HCT116 (cell line): ENCODE measurements around the gene CENPS. TPM values are rescaled to one million over a fixed set of nuclear protein-coding genes. Genes with fewer than 3 reads are reported as not detected.

Experiments
- ATAC-seq: fragments of 200-7000 bp; cut with Tn5 transposase; 2 replicates; pipeline ENCODE4 v1.9.1; 2020; ENCODE audit warnings: mild to moderate bottlenecking, moderate library complexity
- BruUV-seq: library from RNA; stranded (reverse); fragments of 400-500 nt; replicated peaks from 2 replicates; lab custom pipeline; 2021; lab: Mats Ljungman, UMichigan
- CTCF ChIA-PET: fragments of 300-600 bp; sonication (Branson Sonifier 250); formaldehyde crosslinking; loops from one replicate; lab custom pipeline; 2021; ENCODE audit warnings: antibody characterized with exemption; lab: Charles Lee
- POLR2A ChIA-PET: fragments of 300-600, 350-600 bp; sonication (Branson Sonifier 250); formaldehyde crosslinking; loops from one replicate; lab custom pipeline; 2021; ENCODE audit warnings: antibody characterized with exemption; lab: Charles Lee
- RAD21 ChIA-PET, 2 experiments: fragments of 300-600 bp; sonication (Branson Sonifier 250); formaldehyde crosslinking; loops; one replicate each; lab custom pipeline; 2023; ENCODE audit warnings: low total read pairs in 2 of 2; ENCODE audit not compliant: uncharacterized antibody in 2 of 2, unreplicated experiment in 2 of 2, low non-redundant PET in 1 of 2; lab: Charles Lee
- DNase-seq: peaks from one replicate; pipeline ENCODE4 v3.0.0-alpha.2; 2010; ENCODE audit warnings: low read depth, low spot score
- H2AFZ ChIP-seq: fragments of 200-600 bp; shearing (Covaris generic), sonication (generic); 2 replicates; pipeline ENCODE4 v1.6.1; 2017; ENCODE audit warnings: low read depth, mixed run types, mixed read lengths, antibody characterized with exemption, low read length; ENCODE audit not compliant: poor library complexity, severe bottlenecking
- H3K27ac ChIP-seq: 2 replicates; pipeline ENCODE4 v1.5.1; 2012; ENCODE audit warnings: low read depth, low read length
- H3K27me3 ChIP-seq: fragments of 200-600 bp; sonication (generic); 2 replicates; pipeline ENCODE4 v1.6.1; 2016; ENCODE audit warnings: mixed run types, low read length, mixed read lengths; ENCODE audit not compliant: insufficient read depth
- H3K36me3 ChIP-seq, 2 experiments: fragments of 200-500 bp in 1 of 2; fragments of 200-600 bp in 1 of 2; sonication (Bioruptor generic) in 1 of 2; sonication (generic) in 1 of 2; 2 replicates each; pipeline versions ENCODE4 v1.5.1 to v1.6.1; 2014 to 2016; ENCODE audit warnings: low read length in 2 of 2, inconsistent platforms in 1 of 2, mixed read lengths in 1 of 2, mixed run types in 1 of 2; ENCODE audit not compliant: insufficient read depth in 2 of 2, control insufficient read depth in 1 of 2
- H3K4me1 ChIP-seq, 2 experiments: fragments of 200-600 bp in 1 of 2; sonication (generic) in 1 of 2; 2 replicates each; pipeline versions ENCODE4 v1.5.1 to v1.6.1; 2012 to 2017; ENCODE audit warnings: low read length in 2 of 2, inconsistent platforms in 1 of 2, mild to moderate bottlenecking in 1 of 2, mixed read lengths in 1 of 2, mixed run types in 1 of 2, moderate library complexity in 1 of 2; ENCODE audit not compliant: insufficient read depth in 2 of 2, control insufficient read depth in 1 of 2
- H3K4me2 ChIP-seq: fragments of 200-600 bp; sonication (generic); 2 replicates; pipeline ENCODE4 v1.6.1; 2017; ENCODE audit warnings: mixed run types, low read length, mixed read lengths
- H3K4me3 ChIP-seq, 2 experiments: fragments of 200-600 bp in 1 of 2; sonication (generic) in 1 of 2; replicated peaks in 1 of 2; 2 replicates each; pipeline ENCODE4 v1.5.1; 2011 to 2016; ENCODE audit warnings: low read length in 2 of 2, control low read depth in 1 of 2, low read depth in 1 of 2, mild to moderate bottlenecking in 1 of 2, mixed read lengths in 1 of 2, mixed run types in 1 of 2
- H3K79me2 ChIP-seq: fragments of 200-600 bp; sonication (generic); 2 replicates; pipeline ENCODE4 v1.6.1; 2017; ENCODE audit warnings: mild to moderate bottlenecking, mixed run types, low read length, moderate library complexity, mixed read lengths; ENCODE audit not compliant: insufficient read depth
- H3K9ac ChIP-seq: fragments of 200-600 bp; sonication (generic); 2 replicates; pipeline ENCODE4 v1.6.1; 2016; ENCODE audit warnings: low read length, mixed read lengths
- H3K9me2 ChIP-seq: fragments of 200-600 bp; sonication (generic), shearing (Covaris generic); 2 replicates; pipeline ENCODE4 v1.6.1; 2017; ENCODE audit warnings: mixed run types, mild to moderate bottlenecking, moderate library complexity; ENCODE audit not compliant: insufficient read depth
- H3K9me3 ChIP-seq, 2 experiments: fragments of 200-500 bp in 1 of 2; fragments of 200-600 bp in 1 of 2; sonication (Bioruptor generic) in 1 of 2; sonication (generic) in 1 of 2; 2 replicates each; pipeline ENCODE4 v1.6.1; 2014 to 2017; ENCODE audit warnings: low read length in 2 of 2, mixed read lengths in 2 of 2, inconsistent platforms in 1 of 2, low read depth in 1 of 2, mild to moderate bottlenecking in 1 of 2, mixed run types in 1 of 2, moderate library complexity in 1 of 2; ENCODE audit not compliant: control insufficient read depth in 1 of 2, insufficient read depth in 1 of 2
- H4K20me1 ChIP-seq: fragments of 200-600 bp; sonication (generic), shearing (Covaris generic); 2 replicates; pipeline ENCODE4 v1.6.1; 2017; ENCODE audit warnings: mixed run types, mild to moderate bottlenecking, moderate library complexity; ENCODE audit not compliant: insufficient read depth
- CBX3 ChIP-seq: IDR thresholded peaks from 2 replicates; pipeline ENCODE4 v1.6.1; 2012; ENCODE audit warnings: low read depth
- CEBPB ChIP-seq: IDR thresholded peaks from 2 replicates; pipeline ENCODE4 v1.6.1; 2012; ENCODE audit warnings: low read depth
- EGR1 ChIP-seq: IDR thresholded peaks from 2 replicates; pipeline ENCODE4 v1.6.1; 2012; ENCODE audit warnings: low read depth
- ELF1 ChIP-seq: IDR thresholded peaks from 2 replicates; pipeline ENCODE4 v1.6.1; 2012; ENCODE audit warnings: low read depth, borderline replicate concordance
- EZH2 ChIP-seq: fragments of 200-600 bp; sonication (generic); IDR thresholded peaks from 2 replicates; pipeline ENCODE4 v1.6.1; 2017; ENCODE audit warnings: antibody characterized with exemption, mixed run types
- EZH2phosphoT487 ChIP-seq: fragments of 200-600 bp; IDR thresholded peaks from 2 replicates; pipeline ENCODE4 v1.6.1; 2018; ENCODE audit warnings: antibody characterized with exemption, borderline replicate concordance
- FOSL1 ChIP-seq: IDR thresholded peaks from 2 replicates; pipeline ENCODE4 v1.6.1; 2012; ENCODE audit warnings: low read depth
- JUND ChIP-seq: IDR thresholded peaks from 2 replicates; pipeline ENCODE4 v1.6.1; 2012
- MAX ChIP-seq: IDR thresholded peaks from 2 replicates; pipeline ENCODE4 v1.6.1; 2012
- POLR2A ChIP-seq: IDR thresholded peaks from 2 replicates; pipeline ENCODE4 v1.7.0; 2011; ENCODE audit warnings: borderline replicate concordance; ENCODE audit not compliant: insufficient read depth, insufficient read length; ENCODE audit errors: extremely low read depth
- RAD21 ChIP-seq: IDR thresholded peaks from 2 replicates; pipeline ENCODE4 v1.6.1; 2012; ENCODE audit warnings: low read depth, mild to moderate bottlenecking
- SP1 ChIP-seq: IDR thresholded peaks from 2 replicates; pipeline ENCODE4 v1.6.1; 2012; ENCODE audit warnings: low read depth
- ZFX ChIP-seq: fragments of 450-650 bp; IDR thresholded peaks from 2 replicates; pipeline ENCODE4 v1.6.1; 2017
- ZNF274 ChIP-seq: fragments of 200-500 bp; sonication (Bioruptor generic); IDR thresholded peaks from 2 replicates; pipeline ENCODE4 v1.6.1; 2014; ENCODE audit warnings: mild to moderate bottlenecking, low read depth, low read length, inconsistent platforms
- intact Hi-C: fragments of 100-400 bp; cut with micrococcal nuclease; formaldehyde crosslinking; loops from 2 replicates; pipeline ENCODE4 v1.10.0; 2022
- total RNA-seq: library from RNA; stranded (reverse); gene quantifications from one replicate; pipeline ENCODE4 v1.2.1, GENCODE V29; 2021; ENCODE audit not compliant: unreplicated experiment
- TF ChIP-seq, protein P1 (sequence below): IDR thresholded peaks from 2 replicates; pipeline ENCODE4 v1.6.1; 2012
- TF ChIP-seq, protein P2 (sequence below), 3 experiments: fragments of 200-600 bp in 1 of 3; sonication (generic) in 1 of 3; IDR thresholded peaks in 2 of 3; conservative IDR thresholded peaks in 1 of 3; 2 replicates each; pipeline ENCODE4 v1.5.1; 2012 to 2017; ENCODE audit warnings: low read depth in 2 of 3, low read length in 2 of 3, antibody characterized with exemption in 1 of 3, borderline replicate concordance in 1 of 3, control low read depth in 1 of 3, mild to moderate bottlenecking in 1 of 3, mixed read lengths in 1 of 3, mixed run types in 1 of 3, moderate library complexity in 1 of 3; ENCODE audit not compliant: insufficient read depth in 1 of 3

The CENPS gene
- total RNA-seq, 1 experiment from 2014 or later, result 21.9 TPM

- H3K4me2 ChIP-seq, result no peak overlapping the region
- ChIA-PET POLR2A (no interaction called here), RAD21 (no interaction called here), CTCF (no interaction called here)
- no peaks in the 10 kb centered on the region for H3K4me1 ChIP-seq
- H3K27me3 ChIP-seq, result no peaks in the 10 kb centered on the region
- no peak for ATAC-seq
- no peak overlapping the region for H3K9ac ChIP-seq
- TF ChIP-seq, protein P1, sequence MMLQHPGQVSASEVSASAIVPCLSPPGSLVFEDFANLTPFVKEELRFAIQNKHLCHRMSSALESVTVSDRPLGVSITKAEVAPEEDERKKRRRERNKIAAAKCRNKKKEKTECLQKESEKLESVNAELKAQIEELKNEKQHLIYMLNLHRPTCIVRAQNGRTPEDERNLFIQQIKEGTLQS, result no peak
- TF ChIP-seq, protein P2, sequence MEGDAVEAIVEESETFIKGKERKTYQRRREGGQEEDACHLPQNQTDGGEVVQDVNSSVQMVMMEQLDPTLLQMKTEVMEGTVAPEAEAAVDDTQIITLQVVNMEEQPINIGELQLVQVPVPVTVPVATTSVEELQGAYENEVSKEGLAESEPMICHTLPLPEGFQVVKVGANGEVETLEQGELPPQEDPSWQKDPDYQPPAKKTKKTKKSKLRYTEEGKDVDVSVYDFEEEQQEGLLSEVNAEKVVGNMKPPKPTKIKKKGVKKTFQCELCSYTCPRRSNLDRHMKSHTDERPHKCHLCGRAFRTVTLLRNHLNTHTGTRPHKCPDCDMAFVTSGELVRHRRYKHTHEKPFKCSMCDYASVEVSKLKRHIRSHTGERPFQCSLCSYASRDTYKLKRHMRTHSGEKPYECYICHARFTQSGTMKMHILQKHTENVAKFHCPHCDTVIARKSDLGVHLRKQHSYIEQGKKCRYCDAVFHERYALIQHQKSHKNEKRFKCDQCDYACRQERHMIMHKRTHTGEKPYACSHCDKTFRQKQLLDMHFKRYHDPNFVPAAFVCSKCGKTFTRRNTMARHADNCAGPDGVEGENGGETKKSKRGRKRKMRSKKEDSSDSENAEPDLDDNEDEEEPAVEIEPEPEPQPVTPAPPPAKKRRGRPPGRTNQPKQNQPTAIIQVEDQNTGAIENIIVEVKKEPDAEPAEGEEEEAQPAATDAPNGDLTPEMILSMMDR (IDR thresholded peaks at IDR 0.05 in 2 of 3, conservative IDR thresholded peaks at IDR 0.05 in 1 of 3; ENCODE audit: borderline replicate concordance in 1 of 3, insufficient read depth in 1 of 3, low read depth in 2 of 3, low read length in 2 of 3), result no peak
- TF ChIP-seq ELF1 (no peak), JUND (no peak), ZNF274 (no peak), EZH2phosphoT487 (no peak), SP1 (no peak), CBX3 (no peak), MAX (no peak), POLR2A (no peak), EZH2 (no peak), ZFX (no peak), CEBPB (no peak), FOSL1 (no peak), EGR1 (no peak), RAD21 (no peak)
- intact Hi-C loops, result no loop called here
- H3K9me3 ChIP-seq, result no peaks in the 10 kb centered on the region
- no peak overlapping the region for H3K27ac ChIP-seq
- H3K36me3 ChIP-seq, result no peaks in the 10 kb centered on the region
- no peaks in the 10 kb centered on the region for H3K79me2 ChIP-seq
- H3K9me2 ChIP-seq, result no peaks in the 10 kb centered on the region
- no TSS peak for BruUV-seq
- no peak overlapping the region for H3K4me3 ChIP-seq
- no peak for DNase-seq
- no peak overlapping the region for H2AFZ ChIP-seq
- H4K20me1 ChIP-seq, result no peaks in the 10 kb centered on the region
Measured at GRCh38 chr1:10446790-10447422, 16.7 kb downstream of the CENPS start.
